MM.1S (cell line): ENCODE data around the gene SLC66A3.

Experiments used
- DNase-seq: peaks from one replicate; pipeline ENCODE4 v3.0.0-alpha.2; 2015
- H2AFZ ChIP-seq: fragments of 300-600 bp; sonication (generic); 2 replicates; pipeline ENCODE4 v1.6.0; 2016; ENCODE audit warnings: antibody characterized with exemption, low read length
- H3F3A ChIP-seq: fragments of 300-600 bp; sonication (generic); 2 replicates; pipeline ENCODE4 v1.6.1; 2016; ENCODE audit warnings: mild to moderate bottlenecking, antibody characterized with exemption, low read length, moderate library complexity, mixed read lengths; ENCODE audit not compliant: insufficient read depth
- H3K27ac ChIP-seq: fragments of 300-600 bp; sonication (generic); 2 replicates; pipeline ENCODE4 v1.5.1; 2016; ENCODE audit warnings: mild to moderate bottlenecking, low read length
- H3K27me3 ChIP-seq: fragments of 300-600 bp; sonication (generic); replicated peaks from 2 replicates; pipeline ENCODE4 v1.6.0; 2016; ENCODE audit warnings: low read length; ENCODE audit not compliant: insufficient read depth
- H3K36me3 ChIP-seq: fragments of 300-600 bp; sonication (generic); replicated peaks from 2 replicates; pipeline ENCODE4 v1.6.1; 2016; ENCODE audit warnings: mild to moderate bottlenecking, low read length, mixed read lengths; ENCODE audit not compliant: insufficient read depth
- H3K4me1 ChIP-seq: fragments of 300-600 bp; sonication (generic); 2 replicates; pipeline ENCODE4 v1.6.1; 2016; ENCODE audit warnings: low read length, mixed read lengths
- H3K4me2 ChIP-seq: fragments of 300-600 bp; sonication (generic); 2 replicates; pipeline ENCODE4 v1.6.0; 2016; ENCODE audit warnings: low read depth, low read length
- H3K4me3 ChIP-seq: fragments of 300-600 bp; sonication (generic); 2 replicates; pipeline ENCODE4 v1.5.1; 2016; ENCODE audit warnings: low read length, mixed read lengths
- H3K79me2 ChIP-seq: fragments of 300-600 bp; sonication (generic); 2 replicates; pipeline ENCODE4 v1.6.1; 2016; ENCODE audit warnings: mixed run types, low read length, mixed read lengths
- H3K9ac ChIP-seq: fragments of 300-600 bp; sonication (generic); 2 replicates; pipeline ENCODE4 v1.6.1; 2016; ENCODE audit warnings: low read length, mixed read lengths
- H3K9me2 ChIP-seq: fragments of 300-600 bp; sonication (generic); replicated peaks from 2 replicates; pipeline ENCODE4 v1.6.1; 2016; ENCODE audit warnings: mild to moderate bottlenecking, low read length, mixed read lengths; ENCODE audit not compliant: insufficient read depth
- H3K9me3 ChIP-seq: fragments of 300-600 bp; sonication (generic); replicated peaks from 2 replicates; pipeline ENCODE4 v1.6.1; 2016; ENCODE audit warnings: mild to moderate bottlenecking, low read length, mixed read lengths; ENCODE audit not compliant: insufficient read depth
- H4K20me1 ChIP-seq: fragments of 300-600 bp; sonication (generic); 2 replicates; pipeline ENCODE4 v1.6.1; 2016; ENCODE audit warnings: mild to moderate bottlenecking, low read length, moderate library complexity, mixed read lengths; ENCODE audit not compliant: insufficient read depth
- CTCF ChIP-seq: fragments of 300-600 bp; sonication (generic); IDR thresholded peaks from 2 replicates; pipeline ENCODE4 v1.5.1; 2016; ENCODE audit warnings: antibody characterized with exemption, low read length, mixed read lengths
- EZH2 ChIP-seq: fragments of 300-600 bp; sonication (generic); optimal IDR thresholded peaks from 2 replicates; pipeline ENCODE3; 2017; ENCODE audit warnings: low read depth, mild to moderate bottlenecking, antibody characterized with exemption, low read length, mixed read lengths
- EZH2phosphoT487 ChIP-seq: fragments of 300-600 bp; sonication (generic); IDR thresholded peaks from 2 replicates; pipeline ENCODE4 v1.6.1; 2018; ENCODE audit warnings: antibody characterized with exemption, low read length

Gene SLC66A3

DNA sequence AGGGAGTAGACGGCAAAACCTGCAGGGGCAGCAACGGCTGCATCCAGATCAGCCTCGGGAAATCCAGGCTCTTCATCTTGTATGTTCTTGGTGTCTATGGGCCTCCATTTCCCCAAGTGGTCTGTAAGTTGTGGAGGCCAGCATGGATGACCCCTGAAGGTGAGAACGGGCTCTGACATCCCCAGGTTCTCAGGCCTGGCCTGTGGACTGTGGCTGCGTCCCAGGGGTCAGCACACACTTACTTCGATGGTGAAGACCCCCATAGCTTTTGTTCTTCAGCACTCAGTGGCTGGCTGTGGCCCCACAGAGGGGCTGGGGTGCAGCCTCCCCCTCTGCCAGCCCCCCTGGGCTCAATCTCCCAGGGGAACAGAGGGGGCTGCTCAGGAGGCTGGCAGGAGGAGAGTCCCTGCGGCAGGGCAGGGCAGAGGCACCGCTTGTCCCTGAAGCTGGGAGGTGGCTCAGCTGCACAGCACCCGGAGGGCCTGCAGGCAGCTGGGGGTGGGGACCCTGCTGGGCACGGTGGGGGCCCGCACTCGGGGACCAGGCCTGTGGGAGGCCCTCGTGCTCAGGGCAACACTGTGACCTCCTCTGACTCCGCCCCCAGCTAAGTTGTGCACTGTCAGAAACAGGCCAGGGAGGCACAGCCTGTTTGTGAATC lies 3.8 kb downstream of the SLC66A3 start:
- Histone ChIP-seq H2AFZ (no peak overlapping the region), H3K27ac (no peak overlapping the region), H3K79me2 (no peaks in the 10 kb centered on the region), H3K9me3 (no peaks in the 10 kb centered on the region), H3K36me3 (no peaks in the 10 kb centered on the region), H4K20me1 (no peaks in the 10 kb centered on the region), H3K4me2 (no peak overlapping the region), H3K9ac (no peak overlapping the region), H3F3A (peaks cover 19% of the 10 kb centered on the region), H3K4me3 (no peak overlapping the region), H3K9me2 (no peaks in the 10 kb centered on the region), H3K4me1 (peaks cover 24% of the 10 kb centered on the region), H3K27me3 (no peaks in the 10 kb centered on the region)
- no peak for DNase-seq
- no peak for TF ChIP-seq CTCF
- TF ChIP-seq EZH2 = no peak
- TF ChIP-seq EZH2phosphoT487 = no peak

GRCh38 chr2:11159574-11160170 lies 4.4 kb downstream of the SLC66A3 start:
- no peaks in the 10 kb centered on the region for H3K27me3 ChIP-seq
- H3K9me2 ChIP-seq = no peaks in the 10 kb centered on the region
- peaks cover 19% of the 10 kb centered on the region for H3K4me1 ChIP-seq
- TF ChIP-seq EZH2 = no peak
- TF ChIP-seq EZH2phosphoT487 = no peak
- no peak for TF ChIP-seq CTCF
- H4K20me1 ChIP-seq = no peaks in the 10 kb centered on the region
- no peak overlapping the region for H2AFZ ChIP-seq
- peaks cover 19% of the 10 kb centered on the region for H3F3A ChIP-seq
- H3K4me2 ChIP-seq = no peak overlapping the region
- H3K4me3 ChIP-seq = no peak overlapping the region
- no peaks in the 10 kb centered on the region for H3K36me3 ChIP-seq
- H3K27ac ChIP-seq = no peak overlapping the region
- no peak for DNase-seq
- no peaks in the 10 kb centered on the region for H3K79me2 ChIP-seq
- H3K9me3 ChIP-seq = no peaks in the 10 kb centered on the region
- no peak overlapping the region for H3K9ac ChIP-seq

DNA sequence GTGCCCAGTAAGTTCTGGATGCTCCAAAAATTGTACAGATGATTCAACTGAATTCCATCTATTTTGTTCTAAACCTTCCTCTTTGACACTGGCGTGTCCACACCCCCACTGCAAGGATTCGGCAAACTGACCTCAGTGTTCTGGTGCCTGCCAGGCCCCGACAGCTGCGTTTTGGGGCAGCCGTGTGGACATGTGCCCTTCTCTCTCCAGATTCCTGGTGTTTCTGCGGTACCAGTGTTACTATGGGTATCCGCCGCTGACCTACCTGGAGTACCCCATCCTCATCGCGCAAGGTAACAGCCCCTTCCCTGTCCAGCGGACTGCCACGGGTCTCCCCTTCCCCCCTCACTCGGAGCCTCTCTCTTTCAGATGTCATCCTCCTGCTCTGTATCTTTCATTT lies 5.0 kb downstream of the SLC66A3 start:
- H3K79me2 ChIP-seq = no peaks in the 10 kb centered on the region
- TF ChIP-seq EZH2 = no peak
- TF ChIP-seq CTCF = no peak
- no peak for TF ChIP-seq EZH2phosphoT487
- H3K9ac ChIP-seq = peak overlapping the region; percentile 51; the same call in 1 of the 2 replicates
- H2AFZ ChIP-seq = peak overlapping the region; percentile 65; the same call in 1 of the 2 replicates
- no peaks in the 10 kb centered on the region for H3K9me2 ChIP-seq
- no peaks in the 10 kb centered on the region for H4K20me1 ChIP-seq
- H3K4me3 ChIP-seq = no peak overlapping the region
- H3K4me1 ChIP-seq = peaks cover 19% of the 10 kb centered on the region
- peak overlapping the region; percentile 80; the same call in 1 of the 2 replicates for H3K27ac ChIP-seq
- H3K4me2 ChIP-seq = peak overlapping the region; percentile 77; the same call in 1 of the 2 replicates
- H3F3A ChIP-seq = peaks cover 19% of the 10 kb centered on the region
- no peaks in the 10 kb centered on the region for H3K27me3 ChIP-seq
- DNase-seq = no peak
- H3K36me3 ChIP-seq = no peaks in the 10 kb centered on the region
- no peaks in the 10 kb centered on the region for H3K9me3 ChIP-seq
